Stimulated activated memory B cell treated with anti-CD40 and anti-IgM and Interleukin-4, amounts not matched to agents 10 μg/mL and 1 μg/mL and 100 μg/mL, for 72 hours (primary cell): ENCODE measurements around the gene TENM4.

Experiments used
- ATAC-seq: fragments of 150-1000 bp; cut with Tn5 transposase; 2 replicates; pipeline ENCODE4 v1.10.0; 2021
- H3K27ac Mint-ChIP-seq: one replicate; pipeline ENCODE4 v1.8.0; 2022; ENCODE audit warnings: mild to moderate bottlenecking, mixed read lengths
- H3K27me3 Mint-ChIP-seq: one replicate; pipeline ENCODE4 v1.8.0; 2022; ENCODE audit warnings: mixed read lengths
- H3K36me3 Mint-ChIP-seq: one replicate; pipeline ENCODE4 v1.8.0; 2022; ENCODE audit warnings: mixed read lengths
- H3K4me1 Mint-ChIP-seq: one replicate; pipeline ENCODE4 v1.8.0; 2022; ENCODE audit warnings: mixed read lengths
- H3K4me3 Mint-ChIP-seq: one replicate; pipeline ENCODE4 v1.8.0; 2022; ENCODE audit warnings: mild to moderate bottlenecking, moderate library complexity, mixed read lengths
- H3K9me3 Mint-ChIP-seq: one replicate; pipeline ENCODE4 v1.8.0; 2022; ENCODE audit warnings: mixed read lengths

Gene TENM4

GRCh38 chr11:79309407-79309806, 131.4 kb downstream of the TENM4 start:
- Mint-ChIP-seq H3K4me1 (no peaks in the 10 kb centered on the region), H3K9me3 (peaks cover 4% of the 10 kb centered on the region), H3K27me3 (peaks cover 6% of the 10 kb centered on the region), H3K27ac (no peak overlapping the region), H3K36me3 (no peaks in the 10 kb centered on the region), H3K4me3 (no peak overlapping the region)
- ATAC-seq = no peak

- ATAC-seq = no peak
- no peak overlapping the region for H3K27ac Mint-ChIP-seq
- peaks cover 6% of the 10 kb centered on the region for H3K27me3 Mint-ChIP-seq
- H3K4me3 Mint-ChIP-seq = no peak overlapping the region
- no peaks in the 10 kb centered on the region for H3K4me1 Mint-ChIP-seq
- H3K9me3 Mint-ChIP-seq = peaks cover 4% of the 10 kb centered on the region
- H3K36me3 Mint-ChIP-seq = no peaks in the 10 kb centered on the region
These were observed 132.4 kb downstream of the TENM4 start for GRCh38 chr11:79308429-79308828.

DNA sequence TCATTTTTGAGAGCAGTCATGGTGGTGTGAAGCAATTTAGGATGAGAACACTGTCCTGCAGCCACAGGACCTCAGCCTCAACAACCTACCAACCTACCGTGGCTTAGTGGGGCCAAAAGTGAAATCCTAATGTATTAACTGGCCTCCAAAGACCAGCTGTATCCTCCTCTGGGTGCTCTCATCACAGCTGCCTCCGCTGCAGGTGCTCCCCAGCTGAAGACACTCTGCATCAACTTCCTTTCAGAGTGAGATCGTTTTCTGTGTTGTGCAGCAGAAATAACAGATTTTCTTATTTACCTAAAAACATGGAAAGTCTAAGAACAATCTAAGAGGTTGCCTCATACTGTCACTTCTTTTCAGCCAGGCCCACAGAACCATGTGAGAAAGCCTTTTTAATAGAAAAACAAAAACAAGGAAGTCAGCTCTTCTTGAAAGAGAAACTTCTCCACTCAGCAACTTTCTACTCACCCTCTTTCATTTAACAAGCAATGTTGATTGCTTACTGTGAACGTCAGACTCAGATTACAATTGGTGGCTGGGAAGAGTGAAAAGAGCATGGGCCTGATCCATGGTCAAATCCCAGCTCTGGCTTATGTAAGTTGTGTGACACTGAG, 136.1 kb downstream of the TENM4 start:
- H3K4me3 Mint-ChIP-seq = no peak overlapping the region

GRCh38 chr11:79296141-79296540, 144.7 kb downstream of the TENM4 start:
- ATAC-seq = no peak

More for the DNA sequence above, 136.1 kb downstream of the TENM4 start:
- no peak for ATAC-seq
- no peaks in the 10 kb centered on the region for H3K27me3 Mint-ChIP-seq
- peaks cover 4% of the 10 kb centered on the region for H3K9me3 Mint-ChIP-seq
- H3K36me3 Mint-ChIP-seq = no peaks in the 10 kb centered on the region
- no peaks in the 10 kb centered on the region for H3K4me1 Mint-ChIP-seq
- H3K27ac Mint-ChIP-seq = no peak overlapping the region

GRCh38 chr11:79294845-79295731, 145.7 kb downstream of the TENM4 start:
- no peaks in the 10 kb centered on the region for H3K27me3 Mint-ChIP-seq

More at GRCh38 chr11:79296141-79296540, 144.7 kb downstream of the TENM4 start:
- H3K4me3 Mint-ChIP-seq = no peak overlapping the region
- no peaks in the 10 kb centered on the region for H3K4me1 Mint-ChIP-seq
- H3K36me3 Mint-ChIP-seq = no peaks in the 10 kb centered on the region
- H3K27ac Mint-ChIP-seq = no peak overlapping the region
- H3K9me3 Mint-ChIP-seq = no peaks in the 10 kb centered on the region
- H3K27me3 Mint-ChIP-seq = no peaks in the 10 kb centered on the region

GRCh38 chr11:79291948-79292347, 148.9 kb downstream of the TENM4 start:
- no peaks in the 10 kb centered on the region for H3K4me1 Mint-ChIP-seq
- H3K27me3 Mint-ChIP-seq = no peaks in the 10 kb centered on the region
- H3K36me3 Mint-ChIP-seq = no peaks in the 10 kb centered on the region
- H3K9me3 Mint-ChIP-seq = no peaks in the 10 kb centered on the region
- no peak for ATAC-seq
- no peak overlapping the region for H3K27ac Mint-ChIP-seq
- no peak overlapping the region for H3K4me3 Mint-ChIP-seq

More at GRCh38 chr11:79294845-79295731, 145.7 kb downstream of the TENM4 start:
- no peaks in the 10 kb centered on the region for H3K36me3 Mint-ChIP-seq
- no peak overlapping the region for H3K27ac Mint-ChIP-seq
- no peak overlapping the region for H3K4me3 Mint-ChIP-seq
- no peaks in the 10 kb centered on the region for H3K9me3 Mint-ChIP-seq
- H3K4me1 Mint-ChIP-seq = no peaks in the 10 kb centered on the region
- ATAC-seq = no peak

GRCh38 chr11:79290761-79291160, 150.1 kb downstream of the TENM4 start:
- no peak overlapping the region for H3K4me3 Mint-ChIP-seq
- no peak overlapping the region for H3K27ac Mint-ChIP-seq
- H3K27me3 Mint-ChIP-seq = no peaks in the 10 kb centered on the region
- H3K36me3 Mint-ChIP-seq = no peaks in the 10 kb centered on the region
- no peaks in the 10 kb centered on the region for H3K4me1 Mint-ChIP-seq
- ATAC-seq = no peak
- H3K9me3 Mint-ChIP-seq = peaks cover under 1% of the 10 kb centered on the region

DNA sequence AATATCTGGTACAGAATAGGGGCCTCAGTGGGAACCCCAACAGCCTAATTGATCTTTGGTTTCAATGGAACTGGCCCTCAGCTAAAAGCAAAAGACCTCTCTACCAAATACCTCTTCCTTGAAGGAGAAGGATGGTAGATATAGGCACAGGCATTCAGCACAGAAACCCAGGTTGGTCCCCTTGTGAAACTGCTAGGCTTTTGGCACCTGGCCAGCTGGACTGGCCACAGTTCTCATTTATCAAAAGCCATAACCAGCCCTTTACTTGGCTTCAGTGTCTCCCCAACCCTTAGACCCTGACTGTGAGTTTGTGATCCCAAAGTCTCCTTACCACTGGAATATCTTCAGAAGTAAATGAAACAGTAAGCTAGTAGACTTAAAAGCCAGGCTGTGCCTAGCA, 152.9 kb downstream of the TENM4 start:
- H3K36me3 Mint-ChIP-seq = no peaks in the 10 kb centered on the region
- no peaks in the 10 kb centered on the region for H3K4me1 Mint-ChIP-seq
- H3K9me3 Mint-ChIP-seq = peaks cover 6% of the 10 kb centered on the region
- no peaks in the 10 kb centered on the region for H3K27me3 Mint-ChIP-seq
- no peak for ATAC-seq
- no peak overlapping the region for H3K27ac Mint-ChIP-seq
- no peak overlapping the region for H3K4me3 Mint-ChIP-seq

DNA sequence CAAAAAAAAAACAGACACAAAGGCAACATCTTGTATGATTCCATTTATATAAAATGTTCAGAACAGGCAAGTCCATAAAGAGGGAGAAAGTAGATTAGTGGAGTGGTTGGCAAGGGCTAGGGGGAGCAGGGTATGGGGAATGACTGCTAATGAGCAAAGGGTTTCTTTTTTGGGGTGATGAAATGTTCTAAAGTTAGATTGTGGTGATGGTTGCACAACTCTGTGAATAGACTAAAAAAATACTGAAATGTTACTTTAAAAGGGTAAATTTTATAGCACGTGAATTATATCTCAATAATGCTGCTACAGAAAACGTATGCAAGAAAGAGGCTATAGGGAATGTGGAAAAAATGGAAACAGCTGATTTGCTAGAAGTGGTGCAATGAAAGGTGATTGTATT, 155.1 kb downstream of the TENM4 start:
- ATAC-seq = no peak
- H3K4me3 Mint-ChIP-seq = no peak overlapping the region
- H3K4me1 Mint-ChIP-seq = no peaks in the 10 kb centered on the region
- H3K27me3 Mint-ChIP-seq = no peaks in the 10 kb centered on the region
- H3K9me3 Mint-ChIP-seq = peaks cover 14% of the 10 kb centered on the region
- H3K36me3 Mint-ChIP-seq = no peaks in the 10 kb centered on the region
- H3K27ac Mint-ChIP-seq = no peak overlapping the region

DNA sequence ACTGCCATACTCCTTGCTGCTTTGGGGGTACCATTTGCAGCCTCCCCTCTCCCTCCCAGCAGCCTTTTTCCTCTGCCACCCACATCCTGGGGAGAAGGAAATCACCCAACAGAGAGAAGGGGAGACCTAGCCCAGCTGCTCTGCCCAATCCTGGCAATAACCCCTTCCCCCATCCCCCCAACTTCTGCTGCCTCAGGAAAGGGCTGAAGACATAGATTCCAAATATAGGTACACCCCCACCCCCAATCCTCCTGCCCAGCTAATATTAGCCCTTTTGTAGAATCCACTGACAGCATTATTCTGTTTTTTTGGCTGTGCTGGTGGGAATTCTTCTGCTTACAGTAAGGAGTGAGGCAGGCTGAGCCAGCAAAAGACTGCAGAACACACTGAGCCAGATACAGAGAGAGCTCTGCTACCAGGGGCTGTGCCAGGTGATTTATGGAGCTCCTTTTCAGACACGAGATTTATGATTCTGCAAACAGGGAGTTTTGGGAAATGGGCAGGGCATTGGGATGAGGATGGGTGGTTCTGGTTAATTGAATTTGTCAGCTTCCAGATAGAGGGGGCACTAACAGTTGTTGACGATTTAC, 164.0 kb downstream of the TENM4 start:
- H3K4me1 Mint-ChIP-seq = no peaks in the 10 kb centered on the region
- no peaks in the 10 kb centered on the region for H3K36me3 Mint-ChIP-seq
- peaks cover under 1% of the 10 kb centered on the region for H3K9me3 Mint-ChIP-seq
- no peak overlapping the region for H3K4me3 Mint-ChIP-seq
- no peak for ATAC-seq
- H3K27ac Mint-ChIP-seq = no peak overlapping the region
- H3K27me3 Mint-ChIP-seq = no peaks in the 10 kb centered on the region

DNA sequence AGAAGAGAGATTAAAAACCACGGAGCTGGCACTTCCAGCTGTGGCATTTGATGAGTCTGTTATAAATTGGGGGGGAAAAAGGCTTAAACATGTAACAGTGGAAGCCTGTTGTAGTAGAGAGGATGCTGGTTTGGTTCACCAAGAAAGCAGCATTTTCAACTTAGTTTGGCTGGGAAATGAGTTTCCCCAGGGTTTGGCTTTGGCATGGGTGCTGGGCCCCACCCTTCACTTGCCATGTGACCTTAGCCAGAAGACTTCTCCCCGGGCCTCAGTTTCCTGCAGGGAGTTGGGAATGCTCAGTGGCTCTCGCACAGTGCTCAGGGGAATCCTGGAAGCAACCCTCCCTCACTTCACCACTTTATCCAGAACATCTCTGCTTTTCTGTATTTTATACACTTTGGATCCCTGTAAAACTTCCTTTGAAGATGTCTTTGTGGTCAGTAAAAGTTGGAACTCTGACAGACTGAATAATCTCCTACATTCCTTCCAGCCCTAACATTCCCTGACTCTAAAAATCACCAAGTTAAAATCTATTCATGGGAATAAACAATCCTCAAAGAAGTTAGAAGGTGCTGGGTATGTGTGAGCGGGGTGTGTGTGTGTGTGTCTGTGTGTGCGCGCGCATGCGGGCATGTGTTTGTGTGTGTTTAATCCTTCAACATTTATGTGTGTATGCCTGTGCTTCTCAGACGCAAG, 166.0 kb downstream of the TENM4 start:
- Mint-ChIP-seq H3K4me1 (no peaks in the 10 kb centered on the region), H3K27me3 (no peaks in the 10 kb centered on the region), H3K27ac (no peak overlapping the region), H3K4me3 (no peak overlapping the region), H3K36me3 (no peaks in the 10 kb centered on the region), H3K9me3 (no peaks in the 10 kb centered on the region)
- no peak for ATAC-seq

DNA sequence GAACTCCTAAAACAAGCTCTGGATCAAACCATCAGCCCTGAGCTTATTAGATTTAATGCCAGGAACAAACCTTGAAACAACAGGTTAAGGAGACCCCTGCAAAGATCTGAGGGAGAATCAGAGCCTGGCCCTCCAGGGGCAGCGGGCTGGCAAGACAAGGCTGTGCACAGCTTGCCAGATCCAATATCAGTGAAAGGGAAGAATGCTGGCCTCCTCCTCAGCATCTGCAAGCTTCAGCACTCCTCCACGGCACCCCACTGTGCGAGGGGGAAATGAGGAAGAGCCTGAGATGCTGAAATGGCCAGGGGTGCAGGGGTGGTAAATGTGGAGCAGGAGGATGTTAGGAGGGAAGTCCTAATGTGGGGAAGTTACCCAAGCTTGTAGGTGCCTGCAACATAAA, 167.0 kb downstream of the TENM4 start:
- Mint-ChIP-seq H3K27me3 (no peaks in the 10 kb centered on the region), H3K4me3 (no peak overlapping the region), H3K9me3 (no peaks in the 10 kb centered on the region), H3K36me3 (no peaks in the 10 kb centered on the region), H3K4me1 (no peaks in the 10 kb centered on the region), H3K27ac (no peak overlapping the region)
- no peak for ATAC-seq

- no peaks in the 10 kb centered on the region for H3K9me3 Mint-ChIP-seq
- no peaks in the 10 kb centered on the region for H3K27me3 Mint-ChIP-seq
- no peak for ATAC-seq
- H3K27ac Mint-ChIP-seq = no peak overlapping the region
- H3K36me3 Mint-ChIP-seq = no peaks in the 10 kb centered on the region
- no peak overlapping the region for H3K4me3 Mint-ChIP-seq
- H3K4me1 Mint-ChIP-seq = no peaks in the 10 kb centered on the region
These were observed 171.1 kb downstream of the TENM4 start for GRCh38 chr11:79269611-79270307.

DNA sequence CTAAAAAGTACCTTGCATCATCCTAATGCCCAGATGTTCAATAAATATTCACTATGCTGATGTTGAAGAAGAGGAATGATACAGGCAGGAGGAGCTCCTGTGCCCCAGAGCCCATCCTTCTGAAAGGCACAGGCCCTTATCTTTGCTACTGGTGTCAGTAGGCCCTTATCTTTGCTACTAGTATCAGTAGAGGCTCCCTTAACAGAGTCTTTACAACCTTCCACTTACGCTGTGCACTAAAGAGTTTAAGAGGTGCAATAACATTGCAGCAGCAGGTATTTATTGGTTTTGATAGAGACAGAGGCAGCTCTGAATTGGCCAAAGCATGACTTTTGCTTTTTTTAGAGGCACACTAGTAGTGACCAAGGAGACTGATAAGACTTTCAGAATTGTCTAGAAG, 174.4 kb downstream of the TENM4 start:
- no peaks in the 10 kb centered on the region for H3K9me3 Mint-ChIP-seq
- no peak overlapping the region for H3K27ac Mint-ChIP-seq
- no peaks in the 10 kb centered on the region for H3K27me3 Mint-ChIP-seq
- no peaks in the 10 kb centered on the region for H3K4me1 Mint-ChIP-seq
- H3K36me3 Mint-ChIP-seq = no peaks in the 10 kb centered on the region
- no peak for ATAC-seq
- H3K4me3 Mint-ChIP-seq = no peak overlapping the region
